ENCODE data around the gene YPEL2.

YPEL2 gene

DNA sequence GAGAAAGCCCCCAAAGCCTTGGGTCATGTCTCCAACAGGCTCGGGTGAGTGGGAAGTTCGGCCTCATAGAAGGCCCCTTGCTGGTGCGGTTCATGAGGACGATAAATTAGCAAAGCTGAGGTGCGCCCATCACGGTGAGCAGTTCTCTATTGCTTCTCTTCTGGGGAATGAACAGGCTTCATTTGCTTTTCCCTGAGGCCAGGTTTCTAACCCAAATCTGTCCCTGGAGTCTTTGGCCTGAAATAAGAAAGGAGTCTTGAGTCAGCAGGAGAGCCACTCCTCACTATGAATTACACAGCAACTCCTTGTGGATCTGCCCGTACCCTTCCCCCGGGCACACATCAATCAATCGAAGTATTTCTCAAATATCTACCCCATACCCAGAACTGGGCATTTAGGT lies 94.6 kb downstream of the YPEL2 start:
- TF ChIP-seq POLR2AphosphoS5 (IDR thresholded peaks at IDR 0.05; ENCODE audit: low read depth, low read length) = no peak
- no peak for TF ChIP-seq TAF1 (IDR thresholded peaks at IDR 0.05; ENCODE audit: borderline replicate concordance, insufficient read depth, low read length)
- TF ChIP-seq SIN3A (IDR thresholded peaks at IDR 0.05; ENCODE audit: borderline replicate concordance, insufficient read depth, low read length) = no peak
- TF ChIP-seq REST (IDR thresholded peaks at IDR 0.05; ENCODE audit: insufficient read depth in 1 of 2, low read depth in 2 of 2, low read length in 2 of 2) = no peak
- TF ChIP-seq FOXP2 (optimal IDR thresholded peaks at IDR 0.05; ENCODE audit: borderline replicate concordance, extremely low read depth, extremely low read length, insufficient read depth) = no peak

DNA sequence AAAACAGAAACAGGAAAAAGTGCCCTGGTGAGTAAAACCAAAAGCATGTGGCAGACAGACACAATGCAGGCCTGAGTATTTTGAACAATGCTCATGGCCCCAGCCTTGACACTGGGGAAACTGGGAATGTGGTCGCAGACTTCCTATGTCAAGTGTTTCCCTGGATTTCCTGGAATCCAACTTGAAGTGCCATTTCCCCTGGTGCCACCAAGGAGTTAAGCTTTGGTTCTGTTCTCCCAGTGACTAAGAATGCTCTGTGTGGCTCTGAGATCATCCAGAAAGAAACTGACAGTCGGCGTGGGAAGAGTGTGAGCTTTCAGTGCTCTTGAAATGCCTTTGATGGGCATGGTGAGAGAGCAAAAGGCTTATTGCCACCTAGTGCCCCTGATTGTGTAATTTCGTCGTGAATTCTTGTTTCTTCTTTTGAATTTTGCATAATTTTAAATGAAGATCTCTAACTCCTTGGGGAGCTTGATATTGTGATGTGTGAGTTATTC lies 96.0 kb downstream of the YPEL2 start:
- TF ChIP-seq SIN3A (IDR thresholded peaks at IDR 0.05; ENCODE audit: borderline replicate concordance, insufficient read depth, low read length) (no peak), POLR2AphosphoS5 (IDR thresholded peaks at IDR 0.05; ENCODE audit: low read depth, low read length) (no peak)

DNA sequence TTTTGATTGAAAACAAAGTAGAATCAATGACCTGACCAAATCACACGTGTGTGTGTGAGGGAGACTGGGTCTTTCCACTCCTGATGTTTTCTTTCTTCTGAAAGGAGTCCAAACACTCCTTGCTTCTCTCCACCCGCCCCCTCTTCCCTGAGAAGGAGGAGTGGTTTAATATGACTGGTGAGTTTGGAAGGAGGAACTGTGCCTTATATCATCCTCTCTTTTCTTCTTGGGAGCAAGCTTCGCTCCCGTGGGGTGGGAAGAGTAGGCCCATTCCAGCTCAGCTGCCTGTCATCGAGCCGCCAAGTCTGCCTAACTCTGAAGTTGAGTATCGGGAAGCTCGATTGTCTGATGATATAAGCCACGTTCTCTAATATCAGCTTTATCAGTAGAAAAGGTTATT lies 96.5 kb downstream of the YPEL2 start:
- TF ChIP-seq SIN3A (IDR thresholded peaks at IDR 0.05; ENCODE audit: borderline replicate concordance, insufficient read depth, low read length) (no peak), POLR2AphosphoS5 (IDR thresholded peaks at IDR 0.05; ENCODE audit: low read depth, low read length) (no peak), FOXP2 (optimal IDR thresholded peaks at IDR 0.05; ENCODE audit: borderline replicate concordance, extremely low read depth, extremely low read length, insufficient read depth) (no peak), TAF1 (IDR thresholded peaks at IDR 0.05; ENCODE audit: borderline replicate concordance, insufficient read depth, low read length) (no peak), REST (IDR thresholded peaks at IDR 0.05; ENCODE audit: insufficient read depth in 1 of 2, low read depth in 2 of 2, low read length in 2 of 2) (no peak)

DNA sequence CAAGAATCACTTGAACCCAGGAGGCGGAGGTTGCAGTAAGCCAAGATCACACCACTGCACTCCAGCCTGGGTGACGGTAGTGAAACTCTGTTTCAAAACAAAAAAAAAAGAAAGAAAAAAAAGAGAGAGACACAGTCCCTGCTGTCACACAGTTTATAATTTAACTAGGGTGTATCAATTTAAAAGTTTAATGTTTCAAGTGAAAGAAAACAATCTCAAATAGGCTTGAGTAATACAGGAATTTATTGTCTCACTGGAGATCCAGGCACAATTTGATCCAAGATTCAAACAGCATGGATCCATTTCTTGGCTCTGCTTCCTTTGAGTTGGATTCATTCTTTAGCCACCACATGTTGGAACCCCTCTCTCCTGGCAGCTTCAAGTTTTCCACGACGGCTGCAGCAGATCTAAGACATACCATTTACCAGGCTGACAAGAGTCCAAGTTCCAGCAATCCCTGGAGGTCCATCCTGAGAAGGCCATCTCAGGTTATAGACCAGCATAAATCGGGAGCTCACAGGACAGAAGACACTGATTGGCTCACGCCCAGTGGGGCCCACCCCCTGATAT lies 97.5 kb downstream of the YPEL2 start:
- TF ChIP-seq REST (IDR thresholded peaks at IDR 0.05; ENCODE audit: insufficient read depth in 1 of 2, low read depth in 2 of 2, low read length in 2 of 2) = no peak

DNA sequence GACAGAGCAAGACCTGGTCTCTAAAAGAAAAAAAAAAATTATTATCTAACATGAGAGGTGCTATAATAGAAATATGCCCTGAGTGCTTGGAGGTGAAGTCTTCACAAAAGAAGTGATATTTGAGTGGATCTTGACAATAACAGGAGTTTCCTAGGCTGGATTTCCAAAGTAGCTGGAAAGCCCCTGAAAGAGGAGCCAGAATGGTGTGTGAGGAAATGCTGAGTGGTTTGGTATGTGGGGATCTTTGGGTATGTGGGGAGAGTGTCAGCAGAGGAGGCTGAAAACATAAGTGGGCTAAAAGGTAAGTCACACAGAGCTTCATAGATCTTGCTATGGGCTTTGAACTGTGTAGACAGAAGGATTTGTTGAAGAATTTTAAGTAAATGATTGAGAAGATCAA lies 100.1 kb downstream of the YPEL2 start:
- no peak for TF ChIP-seq REST (IDR thresholded peaks at IDR 0.05; ENCODE audit: insufficient read depth in 1 of 2, low read depth in 2 of 2, low read length in 2 of 2)

DNA sequence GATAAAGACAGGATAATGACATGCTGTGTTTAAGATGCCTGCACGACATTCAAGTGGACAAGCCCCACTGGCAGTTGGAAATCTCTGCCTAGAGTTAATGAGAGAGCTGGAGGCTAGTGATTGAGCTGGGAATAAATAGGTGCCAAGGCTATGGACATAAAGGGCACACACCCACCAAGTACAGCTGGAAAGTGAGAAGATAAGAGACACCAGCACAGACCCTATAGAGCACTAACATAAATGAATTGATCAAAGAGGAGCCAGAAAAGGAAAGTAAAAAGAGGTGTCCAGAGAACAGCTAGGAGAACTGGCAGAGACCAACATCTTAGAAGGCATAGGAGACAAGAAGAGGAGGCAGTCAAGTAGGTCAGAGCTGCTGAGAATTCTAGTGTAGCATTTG lies 101.2 kb downstream of the YPEL2 start:
- TF ChIP-seq SIN3A (IDR thresholded peaks at IDR 0.05; ENCODE audit: borderline replicate concordance, insufficient read depth, low read length) (no peak), TAF1 (IDR thresholded peaks at IDR 0.05; ENCODE audit: borderline replicate concordance, insufficient read depth, low read length) (no peak), REST (IDR thresholded peaks at IDR 0.05; ENCODE audit: insufficient read depth in 1 of 2, low read depth in 2 of 2, low read length in 2 of 2) (no peak), POLR2AphosphoS5 (IDR thresholded peaks at IDR 0.05; ENCODE audit: low read depth, low read length) (no peak), FOXP2 (optimal IDR thresholded peaks at IDR 0.05; ENCODE audit: borderline replicate concordance, extremely low read depth, extremely low read length, insufficient read depth) (no peak)

Data from PFSK-1 (cell line).